Right cardiac atrium (tissue), 5 donors: ENCODE results near the gene FRY. TPM values are rescaled to one million over a fixed set of nuclear protein-coding genes. Genes with fewer than 3 reads are reported as not detected.

ENCODE experiments used
- ATAC-seq, 2 donors: fragments of 200-7000 bp; cut with Tn5 transposase; one replicate each; pipeline versions ENCODE4 v1.8.0 to v1.9.1; 2020; ENCODE audit warnings: moderate library complexity in 2 of 2, mild to moderate bottlenecking in 1 of 2
- DNase-seq, 3 donors: peaks; one replicate each; pipeline ENCODE4 v3.0.0-alpha.2; 2020
- H3K27ac ChIP-seq: one replicate; pipeline ENCODE4 v1.5.1; 2013; ENCODE audit warnings: mild to moderate bottlenecking, low read length, control low read depth, moderate library complexity
- H3K27me3 ChIP-seq: one replicate; pipeline ENCODE4 v1.6.1; 2013; ENCODE audit not compliant: control insufficient read depth, insufficient read depth
- H3K4me1 ChIP-seq: one replicate; pipeline ENCODE4 v1.6.1; 2013; ENCODE audit warnings: low read length; ENCODE audit not compliant: control insufficient read depth, insufficient read depth
- H3K4me3 ChIP-seq: one replicate; pipeline ENCODE4 v1.5.1; 2013; ENCODE audit warnings: low read length, control low read depth
- H3K9me3 ChIP-seq: one replicate; pipeline ENCODE4 v1.6.1; 2013; ENCODE audit warnings: low read length; ENCODE audit not compliant: control insufficient read depth
- WGBS: extraction: QIAGEN DNeasy Blood & Tissue Kit; methylation state at CpG from one replicate; pipeline ENCODE4 v1.1.7; 2013; 5-methylcytosine and 5-hydroxymethylcytosine counted together
- intact Hi-C, 4 donors: fragments of 100-400 bp; cut with DNase I; formaldehyde crosslinking; loops; one replicate each; pipeline versions ENCODE4 v1.11.0 to v1.14.0; 2022 to 2023
- polyA plus RNA-seq: library from polyadenylated mRNA; stranded (reverse); fragments of 200-250 nt; gene quantifications from one replicate; pipeline ENCODE4 v1.2.3, GENCODE V29; 2013
- total RNA-seq, 4 donors: library from RNA; stranded (reverse); fragmentation: NEBNext Ultra II Directional; extraction: Animal tissue kit (Norgen Biotek cat#: 25700); gene quantifications; one replicate each; pipeline ENCODE4 v1.2.1, GENCODE V29; 2021
- donor health status: healthy with polysubstance abuse.
- donor health status: DM: no; HTN: yes; CAD: no.
- donor health status: DM: no; HTN: no; CAD: no.
- donor health status: DM: no; HTN: yes; CAD: no; lungs with severe emphysema.
- donor health status: DM: yes; HTN: yes; CAD: no.

The FRY gene
- total and polyA plus RNA-seq, 5 donors, result 29.0 to 139 (median 113) TPM

DNA sequence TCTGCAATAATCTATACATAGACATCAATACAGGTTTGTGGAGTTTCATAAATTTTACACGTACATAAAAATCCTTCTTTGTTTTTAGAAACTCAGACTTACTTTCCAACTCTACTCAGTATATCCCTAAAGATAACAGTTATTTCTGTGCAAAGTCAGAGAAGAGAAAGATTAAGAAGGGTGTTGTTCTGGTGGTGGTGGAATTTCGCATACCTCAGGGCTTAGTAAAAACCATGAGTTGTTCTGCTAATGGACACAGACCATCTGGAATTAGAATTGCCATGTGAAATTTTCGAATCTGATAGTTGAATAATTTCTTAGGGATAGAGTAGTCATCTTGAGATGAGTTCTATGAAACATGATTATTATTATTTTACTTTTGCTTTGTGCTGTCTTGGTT lies 180.8 kb downstream of the FRY start:
- intact Hi-C loops, result no loop called here
- Histone ChIP-seq H3K4me1 (no peaks in the 10 kb centered on the region), H3K9me3 (no peaks in the 10 kb centered on the region), H3K27me3 (no peaks in the 10 kb centered on the region), H3K4me3 (no peak overlapping the region), H3K27ac (no peak overlapping the region)
- ATAC-seq (peak in 1 of 2 donors; percentile 53), DNase-seq (no peak)
- WGBS, result 56% methylated on average over 3 of the region's 3 CpGs

DNA sequence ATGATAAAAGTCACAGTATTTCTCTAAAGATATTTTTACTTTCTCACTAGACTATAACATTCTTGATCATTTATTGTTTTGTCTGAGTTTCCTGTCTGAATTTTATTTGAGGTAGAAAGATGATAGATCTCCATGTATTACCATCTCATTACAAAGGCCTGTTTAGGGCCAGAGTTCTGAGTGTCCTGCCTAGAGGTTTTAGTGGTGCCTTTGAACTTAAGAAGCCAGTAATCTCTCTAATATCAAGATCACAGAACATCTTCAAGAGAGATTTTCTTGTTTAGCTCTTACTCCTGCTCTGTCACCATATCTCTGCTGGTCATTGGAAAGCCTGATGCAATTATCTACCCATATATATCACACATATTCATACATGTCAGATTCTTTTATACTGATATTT lies 182.1 kb downstream of the FRY start:
- ATAC-seq, result no peak
- intact Hi-C loops, result no loop called here
- Histone ChIP-seq H3K4me3 (no peak overlapping the region), H3K27me3 (no peaks in the 10 kb centered on the region), H3K27ac (no peak overlapping the region), H3K9me3 (no peaks in the 10 kb centered on the region), H3K4me1 (no peaks in the 10 kb centered on the region)
- DNase-seq, result no peak

DNA sequence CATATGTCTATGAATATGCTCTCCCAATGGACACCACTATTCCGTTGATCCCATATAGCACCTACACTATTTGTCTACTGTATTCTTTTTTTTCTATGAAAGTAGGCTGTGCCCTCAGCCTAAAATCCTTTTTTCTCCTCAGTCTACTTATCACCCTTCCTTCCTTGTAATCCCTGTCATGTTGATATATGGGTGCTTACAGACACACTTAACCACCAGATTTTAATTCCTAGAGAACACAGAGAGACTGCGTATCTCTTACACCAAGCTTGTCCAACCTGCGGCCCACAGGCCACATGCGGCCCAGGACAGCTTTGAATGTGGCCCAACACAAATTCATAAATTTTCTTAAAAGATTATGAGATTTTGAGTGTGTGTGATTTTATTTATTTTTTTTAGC lies 182.5 kb downstream of the FRY start:
- Histone ChIP-seq H3K27ac (no peak overlapping the region), H3K4me1 (no peaks in the 10 kb centered on the region), H3K4me3 (no peak overlapping the region), H3K9me3 (no peaks in the 10 kb centered on the region), H3K27me3 (no peaks in the 10 kb centered on the region)
- ATAC-seq (no peak), DNase-seq (no peak)
- intact Hi-C loops, result no loop called here
- 97% methylated on average over 4 of the region's 4 CpGs for WGBS

GRCh38 chr13:32216281-32216680 lies 184.7 kb downstream of the FRY start:
- Histone ChIP-seq H3K4me1 (no peaks in the 10 kb centered on the region), H3K9me3 (no peaks in the 10 kb centered on the region), H3K27me3 (no peaks in the 10 kb centered on the region), H3K4me3 (no peak overlapping the region), H3K27ac (no peak overlapping the region)
- no peak for DNase-seq
- no peak for ATAC-seq
- intact Hi-C loops, result no loop called here
- WGBS, result 91% methylated on average over 5 of the region's 5 CpGs

DNA sequence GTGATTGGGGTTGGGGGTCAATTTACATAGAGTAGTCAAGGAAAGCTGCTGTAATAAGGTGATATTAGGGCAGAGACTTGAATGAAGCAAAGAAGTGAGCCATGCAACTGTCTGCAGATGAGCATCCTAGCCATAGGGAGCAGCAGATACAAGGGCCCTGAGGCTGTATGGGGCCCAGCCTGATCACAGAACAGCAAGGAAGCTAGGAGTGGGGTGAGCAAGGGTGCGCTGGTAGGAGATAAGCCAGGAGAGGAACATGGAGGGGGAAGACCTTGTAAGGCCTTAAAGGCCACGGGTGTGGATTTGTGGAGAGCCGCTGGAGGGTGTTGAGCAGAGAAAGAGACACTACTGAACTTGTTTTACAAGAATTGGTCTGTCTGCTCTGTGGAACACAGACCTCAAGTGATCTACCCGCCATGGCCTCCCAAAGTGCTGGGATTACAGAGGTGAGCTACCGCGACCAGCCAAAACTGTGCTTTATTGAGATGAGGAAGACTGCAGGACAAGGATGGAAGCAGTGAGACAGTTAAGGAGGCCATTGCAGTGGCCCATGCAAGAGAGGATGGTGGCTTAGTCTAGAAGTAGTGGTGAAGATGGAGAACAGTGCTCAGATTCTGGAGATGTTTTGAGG lies 190.6 kb downstream of the FRY start:
- intact Hi-C loops, result no loop called here
- no peak overlapping the region for H3K4me3 ChIP-seq
- H3K27ac ChIP-seq, result no peak overlapping the region
- no peaks in the 10 kb centered on the region for H3K4me1 ChIP-seq
- no peak for ATAC-seq
- no peaks in the 10 kb centered on the region for H3K27me3 ChIP-seq
- 98% methylated on average over 6 of the region's 6 CpGs for WGBS
- no peaks in the 10 kb centered on the region for H3K9me3 ChIP-seq
- DNase-seq, result no peak

DNA sequence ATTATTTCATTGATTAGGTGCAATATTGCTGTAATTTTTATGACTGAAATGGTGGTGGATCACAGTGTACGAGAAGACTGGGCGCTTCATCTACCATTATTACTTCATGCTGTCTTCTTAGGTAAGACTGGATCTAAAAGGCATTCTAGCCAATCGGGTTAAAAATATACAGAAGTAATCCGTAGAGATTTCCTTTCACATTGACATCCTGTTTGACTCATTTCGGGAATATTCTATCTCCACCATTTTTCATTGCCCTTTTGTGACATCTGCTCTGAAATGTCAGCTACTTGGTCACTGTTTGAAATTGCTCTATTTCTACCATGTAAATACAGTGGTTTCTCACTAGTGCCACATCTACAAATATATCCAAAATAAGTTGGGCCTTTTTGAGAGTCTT lies 193.3 kb downstream of the FRY start:
- Histone ChIP-seq H3K27me3 (no peaks in the 10 kb centered on the region), H3K4me3 (no peak overlapping the region), H3K9me3 (no peaks in the 10 kb centered on the region), H3K27ac (no peak overlapping the region), H3K4me1 (no peaks in the 10 kb centered on the region)
- DNase-seq (no peak), ATAC-seq (no peak)
- WGBS, result 81% methylated on average over 5 of the region's 5 CpGs
- intact Hi-C loops, result no loop called here

DNA sequence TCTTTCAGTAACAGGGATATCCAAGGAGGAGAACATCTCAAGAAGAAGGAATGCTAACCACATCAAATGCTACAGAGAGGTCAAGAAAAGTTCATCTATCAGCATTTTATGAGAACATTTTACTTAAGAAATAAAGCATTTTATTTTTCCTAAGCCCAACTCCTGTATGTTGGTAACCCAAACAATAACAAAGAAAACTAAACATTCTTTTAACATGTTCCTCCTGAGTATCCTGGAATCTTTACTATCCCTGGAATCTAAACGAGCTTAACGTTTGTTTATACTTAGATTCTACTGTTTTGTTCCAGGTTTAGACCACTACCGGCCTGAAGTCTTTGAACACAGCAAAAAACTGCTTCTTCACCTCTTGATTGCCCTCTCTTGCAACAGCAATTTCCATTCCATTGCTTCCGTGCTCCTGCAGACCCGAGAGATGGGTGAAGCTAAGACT lies 193.9 kb downstream of the FRY start:
- H3K4me1 ChIP-seq, result no peaks in the 10 kb centered on the region
- ATAC-seq (no peak), DNase-seq (no peak)
- H3K27ac ChIP-seq, result no peak overlapping the region
- 69% methylated on average over 5 of the region's 5 CpGs for WGBS
- no peaks in the 10 kb centered on the region for H3K27me3 ChIP-seq
- no peak overlapping the region for H3K4me3 ChIP-seq
- H3K9me3 ChIP-seq, result no peaks in the 10 kb centered on the region
- intact Hi-C loops, result no loop called here

GRCh38 chr13:32228330-32229041 lies 196.9 kb downstream of the FRY start:
- H3K27me3 ChIP-seq, result no peaks in the 10 kb centered on the region
- H3K4me1 ChIP-seq, result no peaks in the 10 kb centered on the region
- WGBS, result 89% methylated on average over 5 of the region's 5 CpGs
- H3K27ac ChIP-seq, result no peak overlapping the region
- H3K9me3 ChIP-seq, result no peaks in the 10 kb centered on the region
- no peak overlapping the region for H3K4me3 ChIP-seq
- intact Hi-C loops, result no loop called here
- DNase-seq (no peak), ATAC-seq (no peak)

GRCh38 chr13:32229443-32229842 lies 197.9 kb downstream of the FRY start:
- Histone ChIP-seq H3K9me3 (no peaks in the 10 kb centered on the region), H3K4me3 (no peak overlapping the region), H3K27ac (no peak overlapping the region), H3K4me1 (no peaks in the 10 kb centered on the region), H3K27me3 (no peaks in the 10 kb centered on the region)
- peak; percentile 57 to 59 for ATAC-seq
- intact Hi-C loops, result no loop called here
- no peak for DNase-seq
- 37% methylated on average over 3 of the region's 3 CpGs for WGBS

- intact Hi-C loops, result no loop called here
- no peak overlapping the region for H3K4me3 ChIP-seq
- DNase-seq (no peak), ATAC-seq (no peak)
- 98% methylated on average over 3 of the region's 3 CpGs for WGBS
- H3K9me3 ChIP-seq, result no peaks in the 10 kb centered on the region
- H3K27me3 ChIP-seq, result no peaks in the 10 kb centered on the region
- H3K4me1 ChIP-seq, result no peaks in the 10 kb centered on the region
- H3K27ac ChIP-seq, result no peak overlapping the region
Measured at GRCh38 chr13:32232263-32232662, 200.7 kb downstream of the FRY start.

DNA sequence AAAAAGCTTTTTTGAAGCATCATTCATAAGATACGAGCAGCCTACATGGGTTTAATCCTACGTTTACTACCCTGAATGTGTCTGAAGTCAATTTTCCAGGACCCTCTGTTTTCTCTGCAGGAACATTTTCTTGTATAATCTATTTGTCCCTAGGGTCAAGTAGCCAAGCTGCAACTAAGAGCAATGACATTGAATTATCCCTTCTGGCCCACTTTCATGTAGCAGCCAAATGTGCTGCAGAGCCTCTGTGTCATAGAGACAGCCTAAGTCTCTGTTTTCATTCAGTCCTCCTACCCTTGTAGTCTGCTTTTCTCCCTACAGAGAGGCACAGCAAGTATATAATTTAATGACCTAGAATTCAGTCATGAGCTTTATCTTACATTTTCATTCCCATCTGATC lies 201.5 kb downstream of the FRY start:
- Histone ChIP-seq H3K27me3 (no peaks in the 10 kb centered on the region), H3K4me1 (no peaks in the 10 kb centered on the region), H3K4me3 (no peak overlapping the region), H3K27ac (no peak overlapping the region), H3K9me3 (no peaks in the 10 kb centered on the region)
- intact Hi-C loops, result no loop called here
- peak in 1 of 2 donors; percentile 52 for ATAC-seq
- WGBS, result 72% methylated on average over 2 of the region's 2 CpGs
- no peak for DNase-seq
